ENCODE results near the gene KRT7. TPM values are rescaled to one million over a fixed set of nuclear protein-coding genes. Genes with fewer than 3 reads are reported as not detected.

Gene KRT7
- total and polyA plus RNA-seq, 2 donors (not counting 3 experiments of a cell fraction or from before 2014, with no cell fraction given): 120 to 293 TPM

DNA sequence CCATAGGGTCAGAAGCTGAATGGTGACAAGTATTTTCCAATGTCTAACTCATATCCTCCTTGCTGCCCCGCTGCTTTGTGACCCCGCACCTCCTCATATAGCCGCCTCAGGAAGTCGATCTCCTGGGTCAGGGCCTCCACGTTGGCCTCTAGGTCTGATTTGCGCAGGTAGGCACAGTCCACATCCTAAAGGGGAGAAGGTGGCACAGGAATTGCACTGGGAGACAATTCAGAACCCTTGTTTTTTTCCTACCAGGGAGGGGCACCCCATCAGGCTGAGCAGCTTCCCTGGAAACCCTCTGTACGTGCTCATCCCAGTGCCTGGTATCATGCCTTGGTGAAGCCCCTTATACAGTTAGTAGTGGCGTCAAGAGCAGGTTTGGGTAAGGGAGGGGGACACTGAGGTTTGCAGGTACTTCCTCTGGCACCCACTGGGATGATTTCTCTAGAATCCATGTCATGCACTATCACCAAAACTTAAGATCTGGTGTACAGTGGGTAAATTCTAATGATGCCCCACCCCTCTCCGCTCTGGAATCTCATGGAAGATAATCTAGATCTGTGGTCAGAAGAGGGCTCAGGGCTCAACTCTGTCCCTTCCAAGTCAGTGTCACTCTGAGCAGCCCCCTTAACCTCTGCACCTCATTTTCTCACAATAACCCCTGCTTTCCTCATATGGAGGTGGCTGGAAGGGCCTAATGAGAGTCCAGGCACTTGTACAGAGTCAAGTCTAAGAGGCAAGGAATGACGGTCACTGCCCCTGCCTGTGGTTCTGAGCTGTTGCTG is 21.3 kb downstream of the KRT7 start:
- no peak for TF ChIP-seq POLR2A (IDR thresholded peaks at IDR 0.05; ENCODE audit: low read depth, low read length)
- TF ChIP-seq, protein P1, sequence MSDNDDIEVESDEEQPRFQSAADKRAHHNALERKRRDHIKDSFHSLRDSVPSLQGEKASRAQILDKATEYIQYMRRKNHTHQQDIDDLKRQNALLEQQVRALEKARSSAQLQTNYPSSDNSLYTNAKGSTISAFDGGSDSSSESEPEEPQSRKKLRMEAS (IDR thresholded peaks at IDR 0.05; ENCODE audit: insufficient read depth, insufficient read length): no peak
- TF ChIP-seq GATA2 (IDR thresholded peaks at IDR 0.05; ENCODE audit: insufficient read depth, insufficient read length, low read depth, low read length): no peak
- TF ChIP-seq POLR2AphosphoS5 (IDR thresholded peaks at IDR 0.05; ENCODE audit: insufficient read depth, low read depth, low read length): no peak
- TF ChIP-seq EZH2 (IDR thresholded peaks at IDR 0.05; ENCODE audit: borderline replicate concordance, low read depth, low read length, severe bottlenecking): no peak
- no peak for TF ChIP-seq MYC (IDR thresholded peaks at IDR 0.05; ENCODE audit: low read depth, low read length)
- no peak for TF ChIP-seq FOS (IDR thresholded peaks at IDR 0.05; ENCODE audit: borderline replicate concordance, insufficient read depth, low read length)
- TF ChIP-seq, protein P2, sequence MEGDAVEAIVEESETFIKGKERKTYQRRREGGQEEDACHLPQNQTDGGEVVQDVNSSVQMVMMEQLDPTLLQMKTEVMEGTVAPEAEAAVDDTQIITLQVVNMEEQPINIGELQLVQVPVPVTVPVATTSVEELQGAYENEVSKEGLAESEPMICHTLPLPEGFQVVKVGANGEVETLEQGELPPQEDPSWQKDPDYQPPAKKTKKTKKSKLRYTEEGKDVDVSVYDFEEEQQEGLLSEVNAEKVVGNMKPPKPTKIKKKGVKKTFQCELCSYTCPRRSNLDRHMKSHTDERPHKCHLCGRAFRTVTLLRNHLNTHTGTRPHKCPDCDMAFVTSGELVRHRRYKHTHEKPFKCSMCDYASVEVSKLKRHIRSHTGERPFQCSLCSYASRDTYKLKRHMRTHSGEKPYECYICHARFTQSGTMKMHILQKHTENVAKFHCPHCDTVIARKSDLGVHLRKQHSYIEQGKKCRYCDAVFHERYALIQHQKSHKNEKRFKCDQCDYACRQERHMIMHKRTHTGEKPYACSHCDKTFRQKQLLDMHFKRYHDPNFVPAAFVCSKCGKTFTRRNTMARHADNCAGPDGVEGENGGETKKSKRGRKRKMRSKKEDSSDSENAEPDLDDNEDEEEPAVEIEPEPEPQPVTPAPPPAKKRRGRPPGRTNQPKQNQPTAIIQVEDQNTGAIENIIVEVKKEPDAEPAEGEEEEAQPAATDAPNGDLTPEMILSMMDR (IDR thresholded peaks at IDR 0.05; ENCODE audit: extremely low read depth in 1 of 2, insufficient read depth in 1 of 2, low read depth in 1 of 2, low read length in 2 of 2): no peak
- no peak for TF ChIP-seq JUN (IDR thresholded peaks at IDR 0.05; ENCODE audit: borderline replicate concordance, insufficient read depth, insufficient read length, low read depth)
- Histone ChIP-seq H3K27ac (ENCODE audit: insufficient read depth, low read depth, low read length) (no peak overlapping the region), H3K9me1 (replicated peaks; ENCODE audit: control insufficient read depth, extremely low read depth, insufficient read depth, low read length) (no peaks in the 10 kb centered on the region), H3K79me2 (ENCODE audit: control insufficient read depth, insufficient read depth, low read length) (no peaks in the 10 kb centered on the region), H3K27me3 (ENCODE audit: control insufficient read depth in 2 of 2, insufficient read depth in 2 of 2, low read length in 2 of 2) (peaks cover 24 to 25% of the 10 kb centered on the region in 2 experiments), H3K4me2 (ENCODE audit: insufficient read depth, low read length) (no peak overlapping the region), H3K9me3 (replicated peaks; ENCODE audit: control insufficient read depth, insufficient read depth, low read length) (no peaks in the 10 kb centered on the region), H3K36me3 (ENCODE audit: control insufficient read depth in 2 of 2, extremely low read depth in 1 of 2, insufficient read depth in 2 of 2, low read length in 2 of 2) (no peaks in the 10 kb centered on the region), H3K4me1 (ENCODE audit: control insufficient read depth, extremely low read depth, insufficient read depth, low read length) (peaks cover 2% of the 10 kb centered on the region), H2AFZ (ENCODE audit: low read depth, low read length) (no peak overlapping the region), H4K20me1 (replicated peaks; ENCODE audit: control insufficient read depth, extremely low read depth, insufficient read depth, low read length) (no peaks in the 10 kb centered on the region), H3K9ac (replicated peaks; ENCODE audit: extremely low read depth, insufficient read depth, low read length) (no peak overlapping the region), H3K4me3 (replicated peaks in 1 of 3; ENCODE audit: insufficient read depth in 1 of 3, low read depth in 1 of 3, low read length in 3 of 3) (no peak overlapping the region)
- no peak for DNase-seq (ENCODE audit: low read depth, low spot score)
- ChIA-PET POLR2A (no interaction called here), CTCF (interaction anchor here (0.8 to 1.9 kb wide), 4 partner anchors 10 to 73 kb away, joined by 3 to 8 read pairs (median 6); no protein-coding TSS in a partner anchor)
- intact Hi-C loops (cut with micrococcal nuclease) (no loop called here), dilution Hi-C loops (cut with MboI; ENCODE audit: extremely low pct_ligation_motif_present, low sequenced_read_pairs) (no loop called here)
- no TSS peak for BruUV-seq (replicated peaks)
- no peak for FAIRE-seq
